GM18499 (cell line): ENCODE measurements around the gene ALG13.
A peak's percentile ranks its signal among the peaks of the same experiment; 100 is the strongest.
"Not testable (repeated sequence)": the region's sequence is repeated elsewhere in the genome, so short reads cannot be mapped to it uniquely, and the experiment has no call there.

Source experiments
- ATAC-seq: cut with Tn5 transposase; IDR thresholded peaks from one replicate; pipeline ENCODE4 v1.9.1; 2021; ENCODE audit warnings: moderate number of reproducible peaks; ENCODE audit not compliant: insufficient read depth, unreplicated experiment

The ALG13 gene

DNA sequence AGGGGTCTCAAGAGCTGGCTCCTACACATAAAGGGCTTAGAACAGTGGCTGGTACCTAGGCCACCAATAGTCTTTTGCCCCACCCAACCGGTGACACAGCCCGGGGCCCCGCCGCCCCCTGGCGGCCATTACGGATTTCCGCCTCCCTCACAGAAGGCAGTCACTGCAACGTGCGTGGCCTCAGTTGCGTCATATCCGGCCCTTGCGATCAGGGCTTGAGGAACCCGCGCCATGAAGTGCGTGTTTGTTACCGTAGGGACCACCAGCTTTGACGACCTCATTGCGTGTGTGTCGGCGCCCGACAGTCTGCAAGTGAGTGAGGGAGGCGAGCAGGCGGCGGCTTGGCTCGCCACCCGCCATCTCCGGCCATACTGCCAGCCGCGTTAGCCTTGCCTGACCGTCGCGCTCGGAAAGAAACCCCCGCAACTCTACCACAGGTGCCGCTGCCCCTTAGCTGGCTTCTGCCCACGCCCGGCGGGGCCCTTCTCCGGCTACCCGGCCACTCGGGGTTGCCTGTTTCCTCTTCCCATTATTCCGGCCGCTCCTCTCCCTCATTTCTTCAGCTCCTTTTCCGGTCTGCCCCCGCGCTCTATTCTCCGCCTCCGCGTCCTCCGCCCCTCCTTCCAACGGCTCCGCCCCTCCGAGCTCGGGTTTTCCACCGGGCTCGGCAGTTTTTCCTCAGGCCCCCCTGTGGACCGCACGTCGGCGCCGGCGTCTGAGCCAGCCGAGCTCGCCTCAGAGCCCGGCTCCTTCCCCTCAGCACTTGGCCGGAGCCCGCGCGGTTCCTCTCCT, at the start of gene ALG13:
TSS of gene ALG13 (plus strand) at position 183 of the 792 bp plus-strand sequence. CDS start at position 232, 49 bp downstream.
- ATAC-seq = peak; percentile 82

DNA sequence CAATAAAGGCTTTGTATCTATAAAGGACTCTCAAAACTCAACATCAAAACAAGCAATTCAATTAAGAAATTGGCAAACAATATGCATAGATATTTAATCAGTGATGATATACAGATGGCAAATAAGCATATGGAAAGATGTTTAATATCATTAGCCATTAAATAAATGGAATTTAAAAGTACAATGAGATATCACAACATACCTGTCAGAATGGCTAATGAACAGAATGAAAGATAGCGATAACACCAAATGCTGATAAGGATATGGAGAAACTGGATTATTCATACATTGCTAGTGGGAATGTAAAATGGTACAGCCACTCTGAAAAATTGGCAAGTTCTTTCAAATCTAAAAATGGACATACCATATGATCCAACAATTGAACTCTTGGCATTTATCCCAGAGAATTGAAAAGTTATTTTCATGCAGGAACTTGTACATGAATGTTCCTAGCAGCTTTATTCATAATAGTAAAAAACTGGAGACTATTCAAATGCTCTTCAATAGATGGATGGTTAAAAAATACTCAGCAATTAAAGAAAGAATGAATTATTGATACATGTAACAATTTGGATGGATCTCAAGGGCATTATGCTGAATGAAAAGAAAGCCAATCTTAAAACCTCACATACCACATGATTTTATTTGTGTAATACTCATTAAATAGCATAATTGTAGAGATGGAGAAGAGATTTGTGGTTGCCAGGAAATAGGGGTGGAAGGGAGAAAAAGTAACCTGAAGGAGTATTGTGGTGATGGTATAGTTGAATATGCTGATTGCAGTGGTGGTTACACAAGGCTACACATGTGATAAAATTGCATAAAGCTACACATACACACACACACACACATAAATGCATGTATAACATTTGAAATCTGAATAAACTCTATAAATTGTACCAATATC, 45.9 kb upstream of the ALG13 start:
- ATAC-seq = no peak

DNA sequence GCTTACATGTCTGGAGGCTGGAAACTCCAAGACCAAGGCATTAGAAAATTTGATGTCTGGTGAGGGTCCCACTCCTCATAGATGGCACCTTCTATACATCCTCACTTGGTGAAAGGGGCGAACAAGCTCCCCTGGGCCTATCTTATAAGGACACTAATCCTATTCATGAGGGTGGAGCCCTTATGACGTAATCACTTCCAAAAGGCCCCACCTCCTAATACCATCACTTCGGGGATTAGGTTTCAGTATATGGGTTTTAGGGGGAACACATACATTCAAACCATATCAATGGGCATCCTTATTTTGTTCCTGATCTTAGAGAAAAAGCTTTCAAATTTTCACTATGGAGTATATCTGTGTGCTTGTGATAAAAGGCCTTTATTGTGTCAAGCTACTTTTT, 39.0 kb upstream of the ALG13 start:
- no peak for ATAC-seq

DNA sequence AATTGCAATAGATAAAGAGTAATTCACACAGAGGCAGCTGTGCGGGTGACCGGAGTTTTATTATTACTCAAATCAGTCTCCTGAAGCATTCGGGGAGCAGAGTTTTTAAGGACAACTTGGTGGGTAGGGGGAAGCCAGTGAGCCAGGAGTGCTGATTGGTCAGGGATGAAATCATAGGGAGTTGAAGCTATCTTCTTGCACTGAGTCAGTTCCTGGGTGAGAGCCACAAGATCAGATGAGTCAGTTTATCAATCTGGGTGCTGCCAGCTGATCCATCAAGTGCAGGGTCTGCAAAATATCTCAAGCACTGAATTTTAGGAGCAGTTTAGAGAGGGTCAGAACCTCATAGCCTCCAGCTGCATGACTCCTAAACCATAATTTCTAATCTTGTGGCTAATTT, 35.8 kb upstream of the ALG13 start:
- ATAC-seq = not testable (repeated sequence)

DNA sequence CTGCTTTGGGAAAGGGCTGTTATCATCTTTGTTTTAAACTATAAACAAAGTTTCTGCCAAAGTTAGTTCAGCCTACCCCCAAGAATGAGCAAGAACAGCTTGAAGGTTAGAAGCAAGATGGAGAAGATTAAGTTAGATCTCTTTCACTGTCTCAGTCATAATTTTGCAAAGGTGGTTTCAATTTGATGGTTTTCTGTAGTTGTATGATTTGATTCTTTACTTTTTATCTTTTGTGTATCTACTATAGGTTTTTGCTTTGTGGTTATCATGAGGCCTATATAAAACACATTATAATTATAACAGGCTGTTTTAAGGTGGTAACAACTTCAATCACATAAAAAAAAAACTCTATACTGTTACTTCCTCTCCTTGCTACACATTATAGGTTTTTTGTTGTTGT, 35.4 kb upstream of the ALG13 start:
- no peak for ATAC-seq

DNA sequence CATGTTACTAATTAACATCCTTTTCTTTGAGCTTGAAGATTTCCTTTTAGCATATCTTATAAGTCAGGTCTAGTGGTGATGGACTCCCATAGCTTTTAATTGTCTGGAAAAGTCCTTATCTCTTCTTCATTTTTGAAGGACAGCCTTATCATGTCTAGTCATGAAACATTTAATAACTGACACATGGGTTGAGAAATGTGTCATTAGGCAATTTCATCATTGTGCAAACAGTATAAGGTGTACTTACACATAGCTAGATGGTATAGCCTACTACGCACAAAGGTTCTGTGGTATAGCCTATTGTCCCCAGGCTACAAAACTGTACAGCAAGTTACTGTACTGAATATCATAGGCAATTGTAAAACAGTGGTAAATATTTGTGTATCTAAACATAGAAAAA, 34.5 kb upstream of the ALG13 start:
- no peak for ATAC-seq

DNA sequence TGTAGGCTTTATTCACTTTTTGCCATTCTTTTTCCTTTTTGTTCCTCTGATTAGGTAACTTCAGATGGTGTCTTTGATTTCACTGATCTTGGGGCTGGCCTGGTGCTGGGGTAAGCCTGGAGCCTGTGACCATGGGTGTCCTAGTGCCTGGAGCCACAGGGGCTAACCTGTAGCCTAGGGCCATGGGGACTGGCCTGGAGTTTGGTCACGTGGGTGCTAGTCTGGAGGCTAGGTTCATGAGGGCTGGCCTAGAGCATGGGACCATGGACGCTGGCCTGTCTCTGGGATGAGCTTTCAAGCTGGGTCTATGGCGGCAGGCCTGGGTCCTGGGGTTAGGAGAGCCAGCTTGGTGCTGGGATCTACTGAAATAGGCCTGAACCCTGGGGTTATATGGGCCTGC, 32.2 kb upstream of the ALG13 start:
- no peak for ATAC-seq

DNA sequence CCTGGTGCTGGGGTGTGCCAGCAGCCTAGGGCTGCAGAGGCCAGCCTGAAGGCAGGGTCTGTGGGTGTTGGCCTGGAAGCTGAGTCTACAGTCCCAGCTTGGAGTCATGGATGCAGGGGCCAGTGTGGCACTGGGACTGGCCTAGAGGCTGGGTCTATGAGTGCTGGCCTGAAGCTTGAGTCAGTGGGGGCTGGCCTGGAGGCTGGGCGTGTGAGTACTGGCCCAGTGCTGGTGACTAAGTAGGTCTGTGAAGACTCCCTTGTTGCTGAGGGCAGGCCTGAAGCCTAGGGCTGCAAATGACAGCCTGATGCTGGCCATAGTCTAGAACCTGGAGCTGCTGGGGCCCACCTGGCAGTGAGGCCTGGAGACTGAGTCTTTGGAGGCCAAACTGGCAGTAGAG, 31.3 kb upstream of the ALG13 start:
- no peak for ATAC-seq

DNA sequence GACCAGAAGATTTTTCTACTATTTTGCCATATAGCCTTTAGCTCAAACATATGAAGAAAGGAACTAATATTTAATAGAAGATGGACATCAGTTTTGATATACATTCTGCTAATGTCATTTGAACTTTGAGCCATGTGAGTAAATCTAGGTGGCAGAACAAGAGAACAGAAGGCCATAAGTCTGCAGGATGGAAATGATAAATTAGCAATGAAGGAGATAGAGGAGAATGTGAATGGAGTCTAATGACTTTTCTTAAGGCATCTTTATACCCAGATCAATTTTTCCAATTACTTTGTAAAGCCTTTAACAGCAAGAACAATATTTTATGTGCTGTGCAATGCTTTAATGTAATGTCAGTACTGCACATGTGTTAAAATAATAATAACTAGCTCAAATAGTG, 30.1 kb upstream of the ALG13 start:
- no peak for ATAC-seq

DNA sequence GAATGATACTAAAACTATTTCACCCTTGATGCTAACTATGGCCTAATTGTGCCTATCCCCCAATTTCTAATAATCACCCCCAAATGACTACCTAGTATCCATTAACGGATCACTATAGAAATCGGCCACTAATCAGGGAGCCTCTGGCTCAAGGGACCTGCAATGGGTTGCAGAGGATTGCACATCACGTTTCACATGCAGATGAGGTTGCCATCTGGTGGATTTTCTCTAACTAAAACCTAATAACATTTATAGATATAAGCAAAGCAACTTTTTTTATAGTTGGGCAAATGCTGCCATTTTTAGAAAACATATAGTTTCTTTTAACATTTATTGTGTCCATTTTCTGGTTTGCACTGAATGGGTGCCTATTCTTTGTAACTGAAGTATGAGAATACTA, 28.3 kb upstream of the ALG13 start:
- no peak for ATAC-seq

DNA sequence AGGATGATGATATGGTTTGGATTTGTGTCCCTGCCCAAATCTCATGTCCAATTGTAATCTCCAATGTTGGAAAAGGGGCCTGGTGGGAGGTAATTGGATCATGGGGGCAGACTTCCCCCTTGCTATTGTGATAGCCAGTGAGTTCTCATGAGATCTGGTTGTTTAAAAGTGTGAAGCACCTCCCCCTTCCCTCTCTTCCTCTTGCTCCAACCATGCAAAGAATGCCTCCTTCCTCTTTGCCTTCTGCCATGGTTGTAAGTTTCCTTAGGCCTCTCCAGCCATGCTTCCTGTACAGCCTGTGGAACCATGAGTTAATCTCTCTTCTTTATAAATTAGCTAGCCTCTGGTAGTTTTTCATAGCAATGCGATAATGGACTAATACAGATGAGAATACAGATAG, 19.7 kb upstream of the ALG13 start:
- ATAC-seq = no peak

DNA sequence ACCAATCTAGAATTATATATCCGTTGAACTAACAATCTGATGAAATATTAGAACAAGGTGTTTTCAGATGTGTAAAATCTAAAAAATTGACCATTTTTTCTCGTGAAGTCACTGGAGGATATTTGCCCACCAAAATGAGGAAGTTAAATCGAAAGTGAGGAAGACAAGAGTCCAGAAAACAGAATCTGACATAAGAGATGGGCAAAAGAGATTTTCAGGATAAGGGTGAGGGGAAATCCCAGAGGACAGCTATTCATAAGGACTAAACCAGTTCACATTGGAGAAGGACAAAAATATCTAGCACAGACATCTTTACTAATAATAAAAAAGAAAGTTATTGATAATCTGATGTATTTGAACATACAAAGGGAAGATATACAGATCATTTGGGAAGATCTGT, 18.7 kb upstream of the ALG13 start:
- no peak for ATAC-seq

DNA sequence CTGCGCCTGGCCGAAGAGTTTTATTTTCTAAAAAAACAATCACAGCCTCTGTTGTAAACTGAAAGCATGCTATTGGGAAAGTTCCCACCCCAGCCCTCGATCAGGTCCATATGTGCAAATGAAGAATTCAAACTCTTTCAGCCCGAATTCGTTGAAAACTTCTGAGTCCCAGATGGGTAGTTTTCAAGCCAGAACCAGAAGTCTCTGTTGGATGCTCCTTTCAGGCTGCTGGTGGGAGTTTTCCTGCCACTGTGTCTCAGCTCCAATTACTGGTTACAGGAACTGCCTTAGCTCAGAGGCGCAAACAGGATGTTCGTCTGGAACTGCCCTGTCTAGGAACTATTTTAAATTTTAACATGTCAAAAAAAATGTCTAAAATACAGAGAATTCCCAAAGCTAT, 9.3 kb upstream of the ALG13 start:
- no peak for ATAC-seq

DNA sequence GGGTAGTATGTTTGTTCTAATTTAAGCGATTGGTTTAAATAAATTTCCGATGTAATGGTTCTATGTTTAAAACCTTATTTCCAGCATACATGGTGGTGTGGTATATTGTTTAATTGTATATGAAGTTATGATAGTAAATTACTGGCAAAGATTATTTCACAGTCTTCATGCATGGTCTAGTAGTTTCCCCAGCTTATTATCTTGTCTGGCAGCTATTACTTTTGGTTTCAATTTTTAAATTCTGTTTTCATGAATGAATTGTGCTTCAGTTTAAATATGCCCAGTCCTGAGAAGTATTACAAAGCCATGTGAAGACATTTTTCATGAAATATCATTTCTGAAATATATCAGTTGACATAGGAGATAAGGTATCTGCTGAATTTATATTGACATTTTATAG, 6.3 kb downstream of the ALG13 start:
- no peak for ATAC-seq

DNA sequence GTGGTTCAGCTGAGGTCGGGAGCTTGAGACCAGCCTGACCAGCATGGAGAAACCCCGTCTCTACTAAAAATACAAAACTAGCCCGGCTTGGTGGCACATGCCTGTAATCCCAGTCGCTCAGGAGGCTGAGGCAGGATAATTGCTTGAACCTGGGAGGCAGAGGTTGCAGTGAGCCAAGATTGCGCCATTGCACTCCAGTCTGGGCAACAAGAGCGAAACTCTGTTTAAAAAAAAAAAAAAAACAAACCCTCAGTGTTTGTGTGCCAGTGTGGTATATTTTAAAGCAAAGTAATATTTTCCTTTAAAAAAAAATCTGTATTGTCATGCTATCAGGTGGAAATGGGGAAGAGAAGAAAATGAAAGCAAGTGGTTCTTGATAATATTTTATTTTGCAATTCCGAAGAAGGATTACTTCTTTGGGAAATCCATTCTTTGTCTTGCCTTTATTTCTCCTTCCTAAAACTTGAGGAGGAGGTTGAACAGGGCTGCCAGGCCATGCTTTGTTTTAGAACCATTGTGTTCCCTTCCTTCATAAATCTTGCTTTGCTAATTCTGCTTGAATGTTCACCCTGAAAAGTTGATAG, 14.4 kb downstream of the ALG13 start:
- no peak for ATAC-seq

DNA sequence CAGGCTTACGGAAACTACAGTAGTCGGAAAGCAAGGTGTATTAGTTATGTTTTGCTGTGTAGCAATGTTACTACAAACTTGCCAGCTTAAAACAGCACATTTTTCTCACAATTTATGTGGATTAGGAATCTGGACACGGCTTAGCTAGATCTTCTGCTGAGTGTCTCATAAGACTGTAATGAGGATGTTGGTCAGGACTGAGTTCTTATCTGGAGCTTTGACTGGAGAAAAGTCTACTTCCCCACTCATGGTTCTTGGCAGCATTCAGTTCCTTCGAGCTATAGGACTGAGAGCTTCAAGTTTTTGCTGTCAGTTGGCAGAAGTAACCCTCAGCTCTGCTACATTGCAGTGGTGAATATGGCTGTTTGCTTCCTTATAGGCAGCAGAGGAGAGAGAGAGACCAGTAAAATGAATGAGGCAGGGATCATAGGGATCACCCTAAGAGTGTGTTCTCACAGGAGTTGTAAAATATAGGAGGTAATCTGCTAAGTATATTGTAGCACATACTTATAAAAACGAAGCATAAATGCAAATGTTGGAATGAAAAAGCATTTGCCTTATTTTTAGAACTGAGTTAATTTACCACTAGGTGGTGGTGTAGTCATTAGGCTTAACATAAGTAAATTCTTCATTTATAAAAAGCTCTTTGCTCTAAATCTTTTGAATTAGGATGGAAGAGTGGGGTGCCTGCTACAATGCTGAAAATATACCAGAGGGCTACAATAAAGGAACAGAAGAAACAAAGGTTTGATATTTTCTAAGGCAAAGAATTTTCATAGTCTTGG, 38.6 kb downstream of the ALG13 start:
- ATAC-seq = no peak

DNA sequence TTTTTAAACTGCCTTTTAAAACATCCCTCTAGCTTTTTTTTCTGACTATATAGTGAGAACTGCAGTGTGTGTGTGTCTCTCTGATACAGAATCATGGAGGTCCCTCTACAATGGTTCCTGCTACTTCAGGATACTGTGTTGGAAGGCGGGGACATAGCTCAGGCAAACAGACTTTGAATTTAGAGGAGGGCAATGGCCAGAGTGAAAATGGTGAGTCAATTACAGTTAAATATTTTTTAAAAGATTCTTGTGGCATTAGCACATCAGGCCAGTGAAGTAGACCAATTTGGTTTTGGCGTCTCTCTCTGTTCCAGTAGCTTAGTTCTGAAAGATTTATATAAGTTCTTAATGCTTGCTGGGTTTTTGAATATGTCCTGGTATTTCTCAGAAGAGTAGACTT, 47.1 kb downstream of the ALG13 start:
- no peak for ATAC-seq

DNA sequence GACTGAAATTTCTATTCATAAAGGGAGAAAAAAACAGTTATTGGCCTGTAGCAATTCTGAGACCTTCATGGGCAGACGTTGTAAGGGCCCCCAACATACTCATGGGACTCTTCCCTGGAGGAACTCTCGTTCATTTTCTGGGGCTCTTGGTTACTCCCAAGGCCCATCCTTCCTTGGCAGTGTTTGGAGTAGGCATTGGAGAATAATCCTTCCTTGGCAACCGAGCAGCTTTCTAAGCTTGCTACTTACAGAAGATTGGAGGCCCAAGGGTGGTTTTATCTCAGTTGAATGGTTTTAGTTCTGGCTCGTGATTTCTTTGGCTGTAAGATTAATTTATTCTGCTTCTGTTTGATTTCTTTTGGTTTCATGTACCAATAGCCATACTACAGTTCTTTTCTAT, 50.4 kb downstream of the ALG13 start:
- no peak for ATAC-seq

DNA sequence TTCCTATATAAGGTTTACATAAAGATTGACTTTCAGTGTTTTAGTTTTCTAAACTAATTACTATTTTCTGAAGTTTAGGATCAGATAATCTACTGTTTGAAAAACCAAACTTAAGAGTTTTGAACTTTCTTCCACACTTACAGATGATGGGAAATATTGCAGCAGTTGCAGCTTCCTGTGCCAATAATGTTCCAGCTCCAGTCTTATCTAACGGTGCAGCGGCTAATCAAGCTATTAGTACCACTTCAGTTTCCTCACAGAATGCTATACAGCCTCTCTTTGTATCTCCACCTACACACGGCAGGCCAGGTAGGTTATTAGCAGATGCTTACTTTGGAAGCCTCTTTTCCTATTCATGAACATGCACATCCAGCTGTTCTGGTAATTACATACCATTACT, 55.6 kb downstream of the ALG13 start:
- no peak for ATAC-seq

DNA sequence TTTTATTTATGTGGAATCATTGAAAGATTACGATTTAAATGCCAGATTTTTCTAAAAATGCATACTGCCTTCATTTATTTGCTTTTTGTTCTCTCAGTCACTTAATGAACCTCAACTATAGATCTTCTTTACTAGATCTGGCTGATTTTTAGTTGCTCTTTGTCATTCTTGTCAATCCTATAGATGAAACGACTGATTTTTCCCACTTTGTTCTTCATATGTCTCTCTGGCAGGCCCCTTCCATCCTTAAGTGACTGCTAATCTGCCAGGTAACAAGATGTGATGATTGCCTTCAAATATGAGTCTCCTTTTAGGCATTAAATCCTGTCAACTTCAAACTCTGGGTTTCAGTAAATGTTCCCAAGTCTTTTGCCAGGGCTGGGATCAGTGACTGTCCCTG, 61.0 kb downstream of the ALG13 start:
- ATAC-seq = no peak
